DOHH2 (cell line): Measurements from ENCODE around the gene AFF2.

Source experiments
- CTCF ChIP-seq: fragments of 200-600 bp; sonication (generic); IDR thresholded peaks from one replicate; pipeline ENCODE4 v1.5.1; 2014; ENCODE audit warnings: antibody characterized with exemption, mild to moderate bottlenecking, low read depth, low read length; ENCODE audit not compliant: poor library complexity, severe bottlenecking
- EZH2phosphoT487 ChIP-seq: fragments of 200-600 bp; sonication (generic); IDR thresholded peaks from 2 replicates; pipeline ENCODE4 v1.6.1; 2017; ENCODE audit warnings: borderline replicate concordance, mild to moderate bottlenecking, antibody characterized with exemption, low read length, moderate library complexity, mixed read lengths

GRCh38 chrX:148926371-148926770 is 426.0 kb downstream of the AFF2 start:
- TF ChIP-seq CTCF (no peak), EZH2phosphoT487 (no peak)
